IPS-15b (cell line): ENCODE measurements around the gene LMO4.
A peak's percentile ranks its signal among the peaks of the same experiment; 100 is the strongest.

Experiments
- H3K27me3 ChIP-seq: one replicate; pipeline ENCODE4 v1.6.1; 2013; ENCODE audit warnings: low read length; ENCODE audit not compliant: control insufficient read depth, insufficient read depth
- H3K36me3 ChIP-seq: one replicate; pipeline ENCODE4 v1.6.1; 2013; ENCODE audit warnings: low read length; ENCODE audit not compliant: control insufficient read depth, insufficient read depth
- H3K4me1 ChIP-seq: one replicate; pipeline ENCODE4 v1.6.1; 2013; ENCODE audit warnings: mild to moderate bottlenecking, low read length; ENCODE audit not compliant: control insufficient read depth, insufficient read depth
- H3K4me3 ChIP-seq: one replicate; pipeline ENCODE4 v1.5.1; 2013; ENCODE audit warnings: low read depth, low read length
- H3K9ac ChIP-seq: one replicate; pipeline ENCODE4 v1.6.1; 2013; ENCODE audit warnings: low read depth, mild to moderate bottlenecking, low read length
- H3K9me3 ChIP-seq: one replicate; pipeline ENCODE4 v1.6.1; 2013; ENCODE audit warnings: mild to moderate bottlenecking, low read length; ENCODE audit not compliant: control insufficient read depth, insufficient read depth

The LMO4 gene

GRCh38 chr1:87305151-87305550 is 23.5 kb upstream of the LMO4 start:
- Histone ChIP-seq H3K36me3 (no peaks in the 10 kb centered on the region), H3K9ac (no peak overlapping the region), H3K27me3 (no peaks in the 10 kb centered on the region)

GRCh38 chr1:87305762-87306161 is 22.9 kb upstream of the LMO4 start:
- Histone ChIP-seq H3K27me3 (no peaks in the 10 kb centered on the region), H3K9ac (no peak overlapping the region), H3K36me3 (no peaks in the 10 kb centered on the region), H3K4me3 (no peak overlapping the region), H3K4me1 (peaks cover 5% of the 10 kb centered on the region), H3K9me3 (no peaks in the 10 kb centered on the region)

More at GRCh38 chr1:87305151-87305550, 23.5 kb upstream of the LMO4 start:
- H3K9me3 ChIP-seq, result no peaks in the 10 kb centered on the region
- no peak overlapping the region for H3K4me3 ChIP-seq
- H3K4me1 ChIP-seq, result peaks cover 5% of the 10 kb centered on the region

- no peaks in the 10 kb centered on the region for H3K36me3 ChIP-seq
- no peaks in the 10 kb centered on the region for H3K9me3 ChIP-seq
- no peaks in the 10 kb centered on the region for H3K27me3 ChIP-seq
- no peak overlapping the region for H3K4me3 ChIP-seq
- H3K9ac ChIP-seq, result no peak overlapping the region
- H3K4me1 ChIP-seq, result peaks cover 5% of the 10 kb centered on the region
Observed at GRCh38 chr1:87307306-87307705, 21.4 kb upstream of the LMO4 start.

- H3K27me3 ChIP-seq, result no peaks in the 10 kb centered on the region
- no peak overlapping the region for H3K4me3 ChIP-seq
- no peaks in the 10 kb centered on the region for H3K36me3 ChIP-seq
- no peaks in the 10 kb centered on the region for H3K9me3 ChIP-seq
- no peak overlapping the region for H3K9ac ChIP-seq
- H3K4me1 ChIP-seq, result peaks cover 5% of the 10 kb centered on the region
Observed at GRCh38 chr1:87307931-87308330, 20.7 kb upstream of the LMO4 start.

DNA sequence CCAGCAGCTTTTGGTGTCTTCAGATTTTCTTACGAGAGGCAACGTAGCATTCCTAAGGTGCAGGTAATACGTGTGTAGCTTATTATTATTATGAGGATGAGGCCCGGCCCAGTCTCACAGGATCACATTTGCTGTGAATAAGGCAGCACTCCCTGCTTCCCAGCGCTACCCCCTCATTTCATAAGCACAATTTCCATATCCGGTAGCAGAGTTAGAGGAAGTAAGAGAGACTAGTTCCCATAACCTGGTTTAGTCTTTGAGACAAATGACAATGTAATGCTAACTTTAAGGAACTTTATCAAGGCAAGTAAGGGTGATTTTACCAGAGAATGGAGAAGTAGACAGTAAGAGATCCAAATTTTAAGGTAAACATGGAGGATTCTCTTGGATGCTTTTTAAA is 14.6 kb upstream of the LMO4 start:
- H3K4me3 ChIP-seq, result no peak overlapping the region
- no peak overlapping the region for H3K9ac ChIP-seq
- H3K27me3 ChIP-seq, result no peaks in the 10 kb centered on the region
- H3K4me1 ChIP-seq, result no peaks in the 10 kb centered on the region
- H3K9me3 ChIP-seq, result no peaks in the 10 kb centered on the region
- H3K36me3 ChIP-seq, result no peaks in the 10 kb centered on the region

DNA sequence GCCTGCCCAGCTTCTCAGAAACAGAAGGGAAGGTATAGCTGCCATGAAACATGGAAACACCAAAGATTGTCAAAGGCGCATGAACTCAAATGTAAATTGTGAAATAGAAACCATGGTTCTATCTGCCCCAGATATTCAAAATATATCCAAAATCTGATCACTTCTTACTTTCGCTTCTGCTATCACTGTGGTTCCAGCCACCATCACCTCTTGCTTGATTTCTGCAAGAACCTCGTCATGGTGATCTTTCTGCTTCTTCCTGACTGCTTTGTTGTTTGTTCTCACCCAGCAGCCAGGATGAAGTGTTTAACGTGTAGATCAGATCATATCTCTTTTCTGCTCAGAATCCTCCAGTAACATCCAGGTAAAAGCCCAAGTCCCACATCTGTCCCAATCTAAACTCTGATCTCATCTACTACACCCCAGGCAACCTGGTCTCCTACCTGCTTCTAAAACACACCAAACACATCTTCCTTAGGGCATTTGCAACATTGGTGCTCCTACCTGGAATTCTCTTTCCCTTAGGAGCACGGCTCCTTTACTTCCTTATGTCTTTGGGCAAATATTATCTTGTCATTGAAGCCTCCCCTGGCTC is 10.5 kb upstream of the LMO4 start:
- Histone ChIP-seq H3K4me1 (no peaks in the 10 kb centered on the region), H3K9me3 (no peaks in the 10 kb centered on the region), H3K9ac (no peak overlapping the region), H3K4me3 (no peak overlapping the region), H3K27me3 (no peaks in the 10 kb centered on the region), H3K36me3 (no peaks in the 10 kb centered on the region)

GRCh38 chr1:87318806-87319205 is 9.9 kb upstream of the LMO4 start:
- Histone ChIP-seq H3K4me3 (no peak overlapping the region), H3K4me1 (no peaks in the 10 kb centered on the region), H3K36me3 (no peaks in the 10 kb centered on the region), H3K9me3 (no peaks in the 10 kb centered on the region), H3K27me3 (no peaks in the 10 kb centered on the region), H3K9ac (no peak overlapping the region)

- Histone ChIP-seq H3K9me3 (no peaks in the 10 kb centered on the region), H3K4me1 (peaks cover 9% of the 10 kb centered on the region), H3K9ac (no peak overlapping the region), H3K4me3 (no peak overlapping the region), H3K27me3 (no peaks in the 10 kb centered on the region), H3K36me3 (no peaks in the 10 kb centered on the region)
Observed at GRCh38 chr1:87325982-87326738, 2.5 kb upstream of the LMO4 start.

DNA sequence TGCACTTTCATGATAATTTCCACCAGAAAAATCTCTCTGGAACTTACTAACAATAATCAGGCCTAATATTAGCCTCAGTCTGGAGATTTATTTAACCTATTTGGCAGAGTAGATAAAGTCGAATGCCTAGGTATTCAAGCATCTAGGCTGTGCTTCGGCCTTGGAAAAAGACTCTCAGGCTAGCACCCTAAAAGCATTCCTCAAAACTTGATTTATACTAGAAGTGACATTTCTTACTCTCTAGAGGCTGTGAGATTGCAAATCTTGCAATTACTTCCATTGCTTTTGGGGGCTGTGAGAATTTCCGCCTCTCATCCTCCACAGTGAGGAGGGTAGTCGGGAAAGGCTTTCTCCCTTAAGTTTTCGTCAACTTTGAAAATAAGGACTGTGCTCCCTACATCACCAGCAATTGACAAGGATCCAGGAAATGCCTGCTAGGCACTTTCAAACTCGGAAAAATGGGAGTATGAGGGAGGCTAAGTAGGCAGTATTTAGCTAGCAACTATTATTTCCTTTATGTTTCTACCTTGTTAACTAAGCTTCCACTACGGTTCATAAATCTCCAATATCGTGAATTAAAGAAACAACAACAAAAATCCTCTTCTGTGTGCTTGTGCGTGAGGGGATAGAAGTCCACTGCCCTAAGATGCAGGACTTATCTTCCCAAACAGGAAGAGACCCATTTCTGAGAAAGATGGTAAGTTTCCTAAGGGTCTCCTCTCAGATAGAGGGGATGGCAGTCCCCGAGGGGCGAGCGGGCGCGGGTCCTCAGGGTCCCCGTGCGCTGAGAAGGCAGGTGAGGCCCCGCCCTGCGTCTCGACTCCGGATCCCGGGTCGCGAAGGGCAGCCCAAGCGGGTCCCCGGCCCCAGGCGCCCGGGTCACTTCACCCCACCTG is 1.1 kb upstream of the LMO4 start:
- no peaks in the 10 kb centered on the region for H3K36me3 ChIP-seq
- peaks cover 14% of the 10 kb centered on the region for H3K4me1 ChIP-seq
- peak overlapping the region; percentile 73 for H3K4me3 ChIP-seq
- no peaks in the 10 kb centered on the region for H3K27me3 ChIP-seq
- H3K9ac ChIP-seq, result peak overlapping the region; percentile 32
- H3K9me3 ChIP-seq, result no peaks in the 10 kb centered on the region

GRCh38 chr1:87329051-87329525 is 408 bp downstream of the LMO4 start:
- no peaks in the 10 kb centered on the region for H3K9me3 ChIP-seq
- H3K4me3 ChIP-seq, result peak overlapping the region; percentile 57
- H3K36me3 ChIP-seq, result no peaks in the 10 kb centered on the region
- peaks cover 19% of the 10 kb centered on the region for H3K4me1 ChIP-seq
- H3K9ac ChIP-seq, result peak overlapping the region; percentile 28
- H3K27me3 ChIP-seq, result no peaks in the 10 kb centered on the region

- Histone ChIP-seq H3K36me3 (no peaks in the 10 kb centered on the region), H3K9me3 (no peaks in the 10 kb centered on the region), H3K27me3 (no peaks in the 10 kb centered on the region), H3K9ac (peak overlapping the region; percentile 77), H3K4me3 (peak overlapping the region; percentile 57), H3K4me1 (peaks cover 21% of the 10 kb centered on the region)
Observed at GRCh38 chr1:87329526-87330056, 911 bp downstream of the LMO4 start.
